GM12865 (cell line): ENCODE measurements around the gene SMARCE1.

Source experiments
- DNase-seq: peaks from one replicate; pipeline ENCODE4 v3.0.0; 2010; ENCODE audit warnings: low read depth
- H3K4me3 ChIP-seq: 2 replicates; pipeline ENCODE4 v1.5.1; 2011; ENCODE audit warnings: mild to moderate bottlenecking, low read depth, low read length, control low read depth
- TF ChIP-seq, protein P1 (sequence below): IDR thresholded peaks from 2 replicates; pipeline ENCODE4 v1.5.1; 2011; ENCODE audit warnings: low read length, control low read depth, low read depth, inconsistent platforms; ENCODE audit not compliant: insufficient read depth; ENCODE audit errors: missing control alignments

Gene SMARCE1

DNA sequence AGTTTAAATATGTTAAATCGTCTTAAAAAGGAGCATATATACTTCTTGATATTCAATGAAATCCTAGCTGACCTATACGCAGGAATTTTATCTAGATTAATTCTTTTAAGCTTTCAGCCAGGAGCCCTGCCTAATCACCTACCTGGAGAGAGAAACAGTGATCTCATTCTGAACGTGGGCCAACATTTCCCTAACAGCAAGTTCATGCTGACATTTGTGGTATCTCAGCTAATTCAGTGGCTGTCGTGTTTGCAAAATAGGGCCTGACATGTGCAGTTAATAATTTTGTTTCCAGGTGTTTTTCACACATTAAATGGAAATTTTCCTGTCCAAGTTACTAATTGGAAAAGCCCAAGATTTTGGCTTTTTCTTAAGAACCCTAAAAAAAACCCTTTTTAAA, 38.6 kb upstream of the SMARCE1 start:
- TF ChIP-seq, protein P1, sequence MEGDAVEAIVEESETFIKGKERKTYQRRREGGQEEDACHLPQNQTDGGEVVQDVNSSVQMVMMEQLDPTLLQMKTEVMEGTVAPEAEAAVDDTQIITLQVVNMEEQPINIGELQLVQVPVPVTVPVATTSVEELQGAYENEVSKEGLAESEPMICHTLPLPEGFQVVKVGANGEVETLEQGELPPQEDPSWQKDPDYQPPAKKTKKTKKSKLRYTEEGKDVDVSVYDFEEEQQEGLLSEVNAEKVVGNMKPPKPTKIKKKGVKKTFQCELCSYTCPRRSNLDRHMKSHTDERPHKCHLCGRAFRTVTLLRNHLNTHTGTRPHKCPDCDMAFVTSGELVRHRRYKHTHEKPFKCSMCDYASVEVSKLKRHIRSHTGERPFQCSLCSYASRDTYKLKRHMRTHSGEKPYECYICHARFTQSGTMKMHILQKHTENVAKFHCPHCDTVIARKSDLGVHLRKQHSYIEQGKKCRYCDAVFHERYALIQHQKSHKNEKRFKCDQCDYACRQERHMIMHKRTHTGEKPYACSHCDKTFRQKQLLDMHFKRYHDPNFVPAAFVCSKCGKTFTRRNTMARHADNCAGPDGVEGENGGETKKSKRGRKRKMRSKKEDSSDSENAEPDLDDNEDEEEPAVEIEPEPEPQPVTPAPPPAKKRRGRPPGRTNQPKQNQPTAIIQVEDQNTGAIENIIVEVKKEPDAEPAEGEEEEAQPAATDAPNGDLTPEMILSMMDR, result no peak
- no peak for DNase-seq
- no peak overlapping the region for H3K4me3 ChIP-seq

DNA sequence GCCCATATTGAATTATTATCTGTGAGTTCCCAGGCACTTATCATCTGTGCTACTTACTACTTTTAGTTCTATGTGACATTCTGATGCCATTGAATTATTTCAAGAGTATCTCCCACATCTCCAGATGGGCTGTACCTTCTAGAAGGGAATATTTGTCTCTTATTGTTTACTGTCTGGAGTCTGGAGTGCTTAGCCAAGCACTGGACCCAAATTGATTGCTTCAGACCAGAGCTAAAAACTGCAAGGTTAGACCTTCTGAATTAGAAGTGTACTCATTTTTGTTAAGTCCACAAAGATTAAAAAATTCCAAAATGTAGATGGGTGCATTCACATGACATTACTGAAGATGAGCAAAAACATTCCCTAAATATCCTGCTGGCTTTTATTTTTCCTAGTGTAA, 33.4 kb upstream of the SMARCE1 start:
- no peak overlapping the region for H3K4me3 ChIP-seq
- no peak for DNase-seq
- TF ChIP-seq, protein P1, result no peak

DNA sequence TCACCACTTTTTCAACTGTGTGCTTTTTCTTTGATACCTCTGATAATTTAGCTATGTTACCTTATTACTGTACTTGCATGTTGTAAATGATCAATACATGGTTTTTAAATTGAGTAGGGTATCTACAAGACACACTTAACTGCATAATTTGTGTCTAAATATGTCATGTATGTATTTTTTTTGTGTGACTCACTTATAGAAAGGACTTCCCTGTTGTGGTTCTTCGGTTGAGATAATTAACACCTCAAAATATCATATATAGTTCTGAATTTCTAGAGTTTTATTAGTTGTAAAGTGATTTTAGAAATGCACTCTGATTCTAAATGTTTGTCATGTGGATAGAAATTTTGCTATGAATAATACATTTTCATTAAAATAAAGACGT, 31.9 kb upstream of the SMARCE1 start:
- TF ChIP-seq, protein P1, result no peak
- H3K4me3 ChIP-seq, result no peak overlapping the region
- no peak for DNase-seq

DNA sequence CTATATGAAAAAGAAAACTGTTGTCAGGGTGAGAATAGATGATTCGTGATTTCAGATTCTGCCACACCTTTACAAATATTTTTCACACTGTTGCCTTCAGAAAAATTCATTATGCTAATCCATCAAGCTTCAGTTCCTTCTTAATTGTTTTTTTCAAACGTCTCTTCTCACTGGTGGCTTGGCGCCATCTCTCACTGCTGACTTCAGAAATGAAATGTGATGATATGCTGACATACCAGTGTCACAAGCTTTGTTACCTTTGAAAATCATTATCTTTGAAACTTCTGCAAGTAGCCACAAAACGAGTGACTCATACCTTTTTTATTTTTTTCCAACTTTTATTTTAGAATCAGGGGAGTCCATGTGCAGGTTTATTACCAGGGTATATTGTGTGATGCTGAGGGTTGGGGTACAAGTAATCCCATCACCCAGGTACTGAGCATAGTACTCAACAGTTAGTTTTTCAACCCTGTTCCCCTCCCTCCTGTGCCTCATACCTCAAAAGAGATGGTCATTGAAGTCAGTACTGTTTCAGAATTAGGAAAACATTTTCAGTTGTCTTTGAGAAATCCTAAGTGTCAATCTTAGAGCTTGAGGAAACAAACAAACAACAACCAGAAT, 31.4 kb upstream of the SMARCE1 start:
- TF ChIP-seq, protein P1, result no peak
- H3K4me3 ChIP-seq, result no peak overlapping the region
- DNase-seq, result no peak

DNA sequence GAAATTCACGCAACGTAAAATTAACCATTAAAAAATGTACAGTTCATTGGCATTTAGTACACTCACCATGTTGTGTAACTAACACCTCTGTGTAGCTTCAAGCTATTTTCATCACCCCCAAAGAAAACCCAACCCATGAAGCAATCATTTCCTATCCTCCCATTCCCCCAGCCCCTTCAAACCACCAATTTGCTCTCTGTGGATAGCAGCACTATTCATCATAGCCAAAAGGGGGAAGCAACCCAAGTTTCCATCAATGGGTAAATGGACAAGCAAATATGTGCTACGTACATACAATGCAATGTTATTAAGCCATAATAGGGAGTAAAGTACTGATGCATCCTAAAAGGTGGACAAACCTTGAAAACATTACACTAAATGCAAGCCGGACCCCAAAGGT, 28.3 kb upstream of the SMARCE1 start:
- H3K4me3 ChIP-seq, result no peak overlapping the region
- DNase-seq, result no peak
- TF ChIP-seq, protein P1, result no peak

DNA sequence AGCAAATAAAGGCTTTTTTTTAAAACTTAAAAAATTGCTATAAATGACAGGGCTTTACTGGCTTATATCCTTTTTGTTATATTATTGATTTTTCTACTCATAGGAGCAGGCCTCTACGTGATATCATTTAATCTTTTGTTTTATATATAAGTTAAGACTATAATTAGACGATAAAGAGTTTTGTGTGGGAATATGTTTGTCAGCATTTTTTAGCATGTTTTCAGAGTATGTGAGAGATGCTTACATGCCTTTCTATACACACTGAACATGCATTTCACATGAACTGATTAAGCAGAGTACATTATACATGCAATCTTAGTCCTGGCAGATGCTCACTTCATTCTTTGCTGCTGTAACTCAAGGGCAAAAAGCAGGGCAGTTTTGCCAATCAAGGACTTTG, 25.0 kb upstream of the SMARCE1 start:
- no peak for DNase-seq
- no peak overlapping the region for H3K4me3 ChIP-seq
- TF ChIP-seq, protein P1, result no peak

DNA sequence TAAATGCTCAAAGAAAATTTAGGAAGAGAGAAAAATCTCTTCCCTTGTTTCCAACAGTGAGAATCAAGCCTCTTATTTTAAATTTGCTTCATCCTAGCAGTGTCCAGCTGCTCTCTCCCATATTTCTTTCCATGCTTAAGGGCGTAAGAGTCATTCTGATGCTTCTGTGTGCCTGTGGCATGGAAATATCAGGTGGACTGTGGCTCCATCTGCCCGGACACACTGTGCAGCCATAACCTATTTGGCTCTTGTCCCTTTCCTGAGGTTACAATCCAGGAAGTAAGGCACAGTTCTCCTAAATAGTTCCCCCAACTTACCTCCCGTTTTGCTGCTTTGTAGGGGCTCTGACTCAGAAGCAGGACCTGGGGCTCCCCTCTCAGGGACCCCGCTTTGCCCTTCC, 23.7 kb upstream of the SMARCE1 start:
- TF ChIP-seq, protein P1, result no peak
- H3K4me3 ChIP-seq, result no peak overlapping the region
- DNase-seq, result no peak
